ENCODE data around the gene IFI27. TPM values are rescaled to one million over a fixed set of nuclear protein-coding genes. Genes with fewer than 3 reads are reported as not detected.

IFI27 gene
- polyA plus RNA-seq, 1 of the 3 experiments (the other 2 are of a cell fraction) = 1.2 TPM

DNA sequence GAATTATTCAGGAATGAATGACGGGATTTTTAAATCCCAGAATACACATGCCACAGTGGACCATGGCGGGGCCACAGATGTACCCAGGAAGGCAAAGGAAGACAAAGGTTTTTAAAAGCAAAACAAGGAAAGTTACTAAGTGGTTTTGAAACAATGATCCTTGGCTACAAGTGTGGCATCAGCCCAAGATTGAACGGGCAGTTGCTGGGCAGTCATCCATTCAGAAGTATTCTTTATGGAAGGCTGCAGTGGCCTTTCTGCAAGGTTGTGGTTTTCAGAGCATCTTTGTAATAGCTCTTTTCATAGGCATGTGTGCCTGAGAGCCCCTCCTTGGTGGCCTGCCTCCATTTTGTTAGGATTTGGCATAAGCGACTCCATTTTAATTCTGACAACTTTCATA is 13.4 kb upstream of the IFI27 start:
- 96% methylated on average over 4 of the region's 4 CpGs for WGBS (ENCODE audit: low lambda C conversion rate)
- no peak for DNase-seq
- POLR2A ChIA-PET = no interaction called here

DNA sequence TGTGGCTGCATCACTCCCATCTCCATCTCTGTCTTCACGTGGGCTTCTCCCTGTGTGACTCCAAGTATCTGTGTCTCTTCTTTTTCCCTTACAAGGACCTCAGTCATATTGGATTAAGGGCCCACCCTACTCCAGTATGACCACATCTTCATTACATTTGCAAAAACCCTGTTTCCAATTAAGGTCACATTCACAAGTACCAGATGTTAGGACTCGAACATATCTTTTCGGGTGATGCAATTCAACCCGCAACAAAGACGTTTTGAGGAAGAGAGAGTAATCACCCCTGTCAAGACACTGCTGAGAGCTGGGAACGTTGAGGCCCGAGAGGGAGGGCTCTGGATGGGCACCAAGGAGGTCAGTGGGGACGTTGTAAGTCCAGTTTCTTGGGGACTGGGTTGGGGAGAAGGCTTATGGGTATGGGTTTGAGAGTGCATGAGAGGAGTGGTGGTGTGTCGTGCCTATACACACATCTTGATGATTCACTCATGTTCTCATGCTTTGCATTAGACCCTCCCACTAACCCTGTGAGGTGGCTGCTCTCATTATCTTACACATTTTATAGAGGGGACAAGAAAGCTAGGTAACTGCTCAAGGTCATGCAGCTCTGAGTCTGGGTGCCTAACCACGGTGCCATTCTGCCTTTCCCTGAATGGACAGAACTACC is 12.1 kb upstream of the IFI27 start:
- Histone ChIP-seq H2AFZ (ENCODE audit: low read depth) (no peak overlapping the region), H3K9me3 (no peaks in the 10 kb centered on the region), H3K27ac (ENCODE audit: low read depth in 2 of 2, low read length in 1 of 2) (no peak overlapping the region), H3K79me2 (ENCODE audit: insufficient read depth) (no peaks in the 10 kb centered on the region), H3K27me3 (ENCODE audit: insufficient read depth) (no peaks in the 10 kb centered on the region), H3F3A (replicated peaks; ENCODE audit: insufficient read depth) (no peaks in the 10 kb centered on the region), H3K9ac (no peak overlapping the region), H4K20me1 (ENCODE audit: insufficient read depth) (no peaks in the 10 kb centered on the region), H3K36me3 (replicated peaks in 1 of 2; ENCODE audit: control insufficient read depth in 1 of 2, insufficient read depth in 2 of 2, low read length in 1 of 2) (no peaks in the 10 kb centered on the region), H3K9me2 (no peaks in the 10 kb centered on the region), H3K4me3 (ENCODE audit: low read depth in 2 of 2, low read length in 1 of 2) (no peak overlapping the region), H3K4me2 (no peak overlapping the region), H3K4me1 (ENCODE audit: control insufficient read depth in 1 of 2, insufficient read depth in 2 of 2, low read depth in 1 of 2, low read length in 1 of 2) (peaks cover 0 to 11% of the 10 kb centered on the region in 2 experiments; a peak in 2 of 4 replicates)
- DNase-seq = no peak
- 71% methylated on average over 10 of the region's 10 CpGs for WGBS (ENCODE audit: low lambda C conversion rate)
- CTCF ChIA-PET = interaction anchor here (1.9 kb wide), 1 partner anchor 34 kb away, joined by 6 read pairs; no protein-coding TSS in a partner anchor
- POLR2A ChIA-PET = no interaction called here
- TF ChIP-seq, protein P1, sequence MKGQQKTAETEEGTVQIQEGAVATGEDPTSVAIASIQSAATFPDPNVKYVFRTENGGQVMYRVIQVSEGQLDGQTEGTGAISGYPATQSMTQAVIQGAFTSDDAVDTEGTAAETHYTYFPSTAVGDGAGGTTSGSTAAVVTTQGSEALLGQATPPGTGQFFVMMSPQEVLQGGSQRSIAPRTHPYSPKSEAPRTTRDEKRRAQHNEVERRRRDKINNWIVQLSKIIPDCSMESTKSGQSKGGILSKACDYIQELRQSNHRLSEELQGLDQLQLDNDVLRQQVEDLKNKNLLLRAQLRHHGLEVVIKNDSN (IDR thresholded peaks at IDR 0.05; ENCODE audit: borderline replicate concordance, low read depth) = no peak
- TF ChIP-seq FOXM1 (IDR thresholded peaks at IDR 0.05; ENCODE audit: low read depth) (no peak), RFX5 (IDR thresholded peaks at IDR 0.05; ENCODE audit: low read length) (no peak), SMC3 (IDR thresholded peaks at IDR 0.05; ENCODE audit: low read depth, low read length) (no peak), MEF2A (IDR thresholded peaks at IDR 0.05; ENCODE audit: borderline replicate concordance, low read depth) (no peak), SIN3A (IDR thresholded peaks at IDR 0.05; ENCODE audit: borderline replicate concordance, low read depth, low read length) (no peak), JUND (IDR thresholded peaks at IDR 0.05) (no peak), TCF12 (IDR thresholded peaks at IDR 0.05) (no peak), RXRA (IDR thresholded peaks at IDR 0.05; ENCODE audit: borderline replicate concordance, low read depth) (no peak)
- TF ChIP-seq, protein P2, sequence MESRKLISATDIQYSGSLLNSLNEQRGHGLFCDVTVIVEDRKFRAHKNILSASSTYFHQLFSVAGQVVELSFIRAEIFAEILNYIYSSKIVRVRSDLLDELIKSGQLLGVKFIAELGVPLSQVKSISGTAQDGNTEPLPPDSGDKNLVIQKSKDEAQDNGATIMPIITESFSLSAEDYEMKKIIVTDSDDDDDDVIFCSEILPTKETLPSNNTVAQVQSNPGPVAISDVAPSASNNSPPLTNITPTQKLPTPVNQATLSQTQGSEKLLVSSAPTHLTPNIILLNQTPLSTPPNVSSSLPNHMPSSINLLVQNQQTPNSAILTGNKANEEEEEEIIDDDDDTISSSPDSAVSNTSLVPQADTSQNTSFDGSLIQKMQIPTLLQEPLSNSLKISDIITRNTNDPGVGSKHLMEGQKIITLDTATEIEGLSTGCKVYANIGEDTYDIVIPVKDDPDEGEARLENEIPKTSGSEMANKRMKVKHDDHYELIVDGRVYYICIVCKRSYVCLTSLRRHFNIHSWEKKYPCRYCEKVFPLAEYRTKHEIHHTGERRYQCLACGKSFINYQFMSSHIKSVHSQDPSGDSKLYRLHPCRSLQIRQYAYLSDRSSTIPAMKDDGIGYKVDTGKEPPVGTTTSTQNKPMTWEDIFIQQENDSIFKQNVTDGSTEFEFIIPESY (IDR thresholded peaks at IDR 0.05; ENCODE audit: borderline replicate concordance, low read depth) = no peak
- TF ChIP-seq, protein P3, sequence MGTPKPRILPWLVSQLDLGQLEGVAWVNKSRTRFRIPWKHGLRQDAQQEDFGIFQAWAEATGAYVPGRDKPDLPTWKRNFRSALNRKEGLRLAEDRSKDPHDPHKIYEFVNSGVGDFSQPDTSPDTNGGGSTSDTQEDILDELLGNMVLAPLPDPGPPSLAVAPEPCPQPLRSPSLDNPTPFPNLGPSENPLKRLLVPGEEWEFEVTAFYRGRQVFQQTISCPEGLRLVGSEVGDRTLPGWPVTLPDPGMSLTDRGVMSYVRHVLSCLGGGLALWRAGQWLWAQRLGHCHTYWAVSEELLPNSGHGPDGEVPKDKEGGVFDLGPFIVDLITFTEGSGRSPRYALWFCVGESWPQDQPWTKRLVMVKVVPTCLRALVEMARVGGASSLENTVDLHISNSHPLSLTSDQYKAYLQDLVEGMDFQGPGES (IDR thresholded peaks at IDR 0.05; ENCODE audit: low read depth, low read length) = no peak
- TF ChIP-seq, protein P4, sequence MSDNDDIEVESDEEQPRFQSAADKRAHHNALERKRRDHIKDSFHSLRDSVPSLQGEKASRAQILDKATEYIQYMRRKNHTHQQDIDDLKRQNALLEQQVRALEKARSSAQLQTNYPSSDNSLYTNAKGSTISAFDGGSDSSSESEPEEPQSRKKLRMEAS (IDR thresholded peaks at IDR 0.05; ENCODE audit: low read depth) = no peak

More for the DNA sequence above, 13.4 kb upstream of the IFI27 start:
- H3K27ac ChIP-seq (ENCODE audit: low read depth in 2 of 2, low read length in 1 of 2) = no peak overlapping the region
- no peak overlapping the region for H2AFZ ChIP-seq (ENCODE audit: low read depth)
- CTCF ChIA-PET = interaction anchor here (1.0 kb wide), 1 partner anchor 16 kb away, joined by 3 read pairs; the partner anchor contains the start of genes DDX24 and IFI27L1
- H3F3A ChIP-seq (replicated peaks; ENCODE audit: insufficient read depth) = no peaks in the 10 kb centered on the region
- H3K27me3 ChIP-seq (ENCODE audit: insufficient read depth) = no peaks in the 10 kb centered on the region
- no peaks in the 10 kb centered on the region for H3K9me2 ChIP-seq
- no peak overlapping the region for H3K9ac ChIP-seq
- TF ChIP-seq FOSL2 (IDR thresholded peaks at IDR 0.05; ENCODE audit: borderline replicate concordance, low read depth) (no peak), TEAD4 (IDR thresholded peaks at IDR 0.05; ENCODE audit: borderline replicate concordance, insufficient read depth) (no peak)
- H3K79me2 ChIP-seq (ENCODE audit: insufficient read depth) = no peaks in the 10 kb centered on the region
- no peak overlapping the region for H3K4me2 ChIP-seq
- no peaks in the 10 kb centered on the region for H3K9me3 ChIP-seq
- no peaks in the 10 kb centered on the region for H3K36me3 ChIP-seq (replicated peaks in 1 of 2; ENCODE audit: control insufficient read depth in 1 of 2, insufficient read depth in 2 of 2, low read length in 1 of 2)
- H3K4me1 ChIP-seq (ENCODE audit: control insufficient read depth in 1 of 2, insufficient read depth in 2 of 2, low read depth in 1 of 2, low read length in 1 of 2) = peaks cover 0 to 11% of the 10 kb centered on the region in 2 experiments; a peak in 2 of 4 replicates
- no peak overlapping the region for H3K4me3 ChIP-seq (ENCODE audit: low read depth in 2 of 2, low read length in 1 of 2)
- no peaks in the 10 kb centered on the region for H4K20me1 ChIP-seq (ENCODE audit: insufficient read depth)
